HG02884 (cell line): ENCODE results near the gene TCF3.
"Not testable (repeated sequence)": the region's sequence is repeated elsewhere in the genome, so short reads cannot be mapped to it uniquely, and the experiment has no call there.

Experiments
- ATAC-seq: cut with Tn5 transposase; IDR thresholded peaks from one replicate; pipeline ENCODE4 v1.9.1; 2021; ENCODE audit warnings: mild to moderate bottlenecking, moderate library complexity; ENCODE audit not compliant: unreplicated experiment

Gene TCF3

DNA sequence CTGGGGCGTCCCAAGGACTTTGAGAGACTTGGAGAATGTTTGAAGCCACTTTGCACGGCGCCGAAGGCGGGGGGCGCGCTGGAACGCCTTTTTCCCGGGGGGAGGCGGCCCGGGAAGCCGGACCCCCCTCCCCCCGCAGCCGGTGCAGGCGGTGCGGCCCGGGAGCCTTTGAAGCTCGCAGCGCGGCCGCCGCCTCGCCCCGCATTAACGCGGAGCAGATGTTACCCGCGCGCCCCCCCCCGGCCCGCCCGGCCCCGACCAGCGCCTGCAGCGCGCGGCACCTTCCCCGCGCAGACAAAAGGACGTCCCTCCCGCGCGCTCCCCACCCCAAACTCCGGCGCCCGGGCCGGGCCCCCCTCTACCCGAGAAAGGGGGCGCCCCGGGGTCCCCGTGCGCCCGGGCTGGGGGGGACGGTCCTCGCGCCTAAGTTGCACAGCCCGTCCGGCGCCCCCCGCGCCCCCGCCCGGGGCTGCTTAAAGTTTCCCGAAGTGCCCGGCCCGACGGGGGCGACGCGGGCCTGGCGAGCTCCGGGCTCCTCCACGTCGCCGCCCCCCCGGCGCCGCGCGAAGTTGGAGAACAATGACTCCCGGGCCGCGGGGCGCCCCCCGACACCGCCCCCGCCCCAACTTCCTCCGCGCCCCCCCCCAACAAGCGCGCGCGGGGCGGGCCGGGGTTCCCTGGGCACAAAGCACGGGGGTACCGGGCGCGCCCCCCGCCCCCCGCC, 685 bp downstream of the TCF3 start:
- ATAC-seq = no peak

DNA sequence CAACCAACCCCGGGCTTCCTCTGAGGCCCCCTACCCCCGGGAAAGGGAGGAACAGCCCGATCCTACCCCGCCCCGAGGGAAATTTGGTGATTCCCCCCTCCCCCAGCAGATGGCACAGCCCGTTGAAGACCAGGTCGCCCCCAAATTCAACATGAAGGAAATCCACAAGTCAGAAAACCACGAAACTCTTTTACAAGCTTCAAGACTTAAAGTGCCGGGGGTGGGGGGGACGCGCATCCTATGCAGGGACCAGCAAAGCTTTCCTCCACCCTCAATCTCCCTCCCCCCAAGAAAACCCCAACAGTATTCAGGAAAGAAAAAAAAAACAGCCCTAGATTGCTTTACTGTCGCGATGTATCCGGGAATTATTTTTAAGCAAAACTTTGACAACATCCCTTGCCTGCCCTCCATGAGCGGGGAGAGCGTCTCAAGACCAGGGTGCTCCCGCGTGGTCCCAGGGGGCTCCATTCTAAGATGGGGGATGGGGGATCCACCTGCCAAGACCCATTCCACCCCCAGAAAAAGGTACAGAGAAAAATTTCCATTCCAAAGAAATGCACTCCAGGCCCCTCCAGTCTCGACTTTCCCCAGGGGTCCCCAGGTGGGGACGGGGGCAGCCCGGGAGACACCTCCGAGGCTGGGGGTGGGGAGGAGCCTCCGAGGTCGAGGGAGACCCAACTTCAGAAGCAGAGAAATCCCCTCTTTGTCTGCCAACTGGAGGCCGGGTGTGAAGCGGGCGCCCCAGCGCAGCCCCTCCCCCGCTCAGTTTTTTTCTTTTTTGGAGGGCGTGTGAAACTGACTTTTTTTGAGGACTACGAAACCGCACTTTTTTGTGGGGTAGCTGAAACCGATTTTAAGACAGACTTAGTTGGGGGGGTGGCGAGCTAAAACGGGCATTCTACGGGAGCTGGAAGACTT, 1.5 kb downstream of the TCF3 start:
- no peak for ATAC-seq

DNA sequence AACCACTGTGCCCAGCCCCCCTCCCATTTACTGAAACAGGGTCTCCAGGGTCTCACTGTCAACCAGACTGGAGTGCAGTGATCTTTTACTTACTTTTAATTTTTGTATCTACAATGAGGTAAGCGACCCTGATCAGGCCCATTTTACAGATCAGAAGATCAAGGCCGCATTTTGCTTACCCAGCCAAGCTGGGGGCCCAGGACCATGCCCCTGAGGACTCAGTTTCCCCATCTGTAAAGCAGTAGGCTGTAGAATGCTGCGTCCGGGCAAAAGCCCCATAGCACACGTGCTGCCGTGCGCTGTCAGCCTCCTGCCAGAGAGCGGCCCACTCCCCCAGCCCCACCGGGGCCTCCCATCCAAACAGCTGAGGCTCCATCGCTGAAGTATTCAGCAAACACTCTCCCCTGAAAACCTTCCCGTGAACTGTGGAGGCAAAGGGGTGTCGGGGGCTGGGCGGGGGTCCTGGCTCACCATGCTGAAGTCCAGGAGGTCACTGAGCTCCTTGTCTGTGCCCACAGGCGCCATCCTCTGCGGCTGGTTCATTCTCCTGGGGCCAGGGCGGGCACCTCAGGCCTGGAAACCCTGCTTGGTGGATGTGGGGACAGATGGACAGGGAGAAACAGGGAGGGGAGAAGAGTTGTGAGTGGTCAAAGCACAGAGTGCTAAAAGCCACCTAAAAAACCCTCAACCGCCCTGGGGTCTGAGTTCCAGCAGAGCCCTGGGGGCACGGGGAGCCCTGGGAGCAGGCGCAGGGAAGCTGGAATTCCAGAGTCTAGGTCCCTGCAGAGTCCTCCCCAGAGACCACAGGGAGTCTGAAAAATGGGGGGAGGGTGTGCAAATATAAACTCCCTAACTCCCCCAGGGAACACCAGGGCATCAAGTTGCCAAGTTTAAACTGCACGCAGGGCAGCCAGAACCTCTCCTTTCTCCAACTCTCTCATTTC, 2.4 kb downstream of the TCF3 start:
- no peak for ATAC-seq

DNA sequence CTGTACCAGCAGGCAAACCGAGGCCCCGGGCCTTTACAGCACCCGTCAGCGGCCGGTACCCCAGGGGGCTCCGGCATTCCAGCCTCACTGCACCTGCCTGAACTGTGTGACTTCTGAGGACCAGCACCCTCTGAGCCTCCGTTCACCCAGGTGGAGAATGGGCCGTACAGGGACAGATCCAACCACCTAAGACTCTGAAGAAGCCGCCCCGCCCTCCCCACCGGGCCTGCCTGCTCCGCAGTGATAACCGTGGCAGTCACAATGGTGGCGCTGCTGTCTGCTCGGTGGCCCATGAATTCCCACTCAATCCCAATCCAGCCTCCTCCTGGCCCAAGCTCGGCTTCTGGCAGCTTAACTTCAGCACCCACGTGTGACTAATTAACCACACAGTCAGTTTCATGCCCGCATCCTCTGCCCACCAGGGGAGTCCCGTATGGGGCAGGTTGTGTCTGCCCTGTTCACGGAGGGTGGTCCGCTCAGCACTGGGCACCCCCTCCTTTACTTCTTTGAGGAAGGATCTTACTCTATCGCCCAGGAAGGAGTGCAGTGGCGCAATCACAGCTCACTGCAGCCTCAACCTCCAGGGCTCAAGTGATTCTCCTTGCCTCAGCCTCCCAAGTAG, 3.4 kb downstream of the TCF3 start:
- no peak for ATAC-seq

DNA sequence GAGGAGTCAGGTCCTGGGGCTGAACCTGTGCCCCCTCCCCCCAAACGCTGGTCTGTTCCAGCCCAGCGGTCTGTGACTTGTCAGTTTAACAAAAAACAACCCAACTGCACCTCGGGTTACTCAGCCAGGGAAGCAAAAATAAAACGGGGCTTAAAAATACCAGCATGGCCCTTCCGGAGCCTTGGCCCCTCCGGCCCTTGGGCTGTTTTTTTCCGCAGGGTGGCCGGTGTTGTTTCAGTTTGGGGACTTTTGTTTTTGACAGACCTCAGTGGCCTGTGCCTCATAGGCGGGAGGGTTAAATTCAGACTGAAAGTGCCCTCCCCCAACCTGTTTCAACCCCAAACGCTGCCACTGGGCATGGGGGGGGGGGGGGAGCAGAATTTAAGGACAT, 4.0 kb downstream of the TCF3 start:
- ATAC-seq = no peak

DNA sequence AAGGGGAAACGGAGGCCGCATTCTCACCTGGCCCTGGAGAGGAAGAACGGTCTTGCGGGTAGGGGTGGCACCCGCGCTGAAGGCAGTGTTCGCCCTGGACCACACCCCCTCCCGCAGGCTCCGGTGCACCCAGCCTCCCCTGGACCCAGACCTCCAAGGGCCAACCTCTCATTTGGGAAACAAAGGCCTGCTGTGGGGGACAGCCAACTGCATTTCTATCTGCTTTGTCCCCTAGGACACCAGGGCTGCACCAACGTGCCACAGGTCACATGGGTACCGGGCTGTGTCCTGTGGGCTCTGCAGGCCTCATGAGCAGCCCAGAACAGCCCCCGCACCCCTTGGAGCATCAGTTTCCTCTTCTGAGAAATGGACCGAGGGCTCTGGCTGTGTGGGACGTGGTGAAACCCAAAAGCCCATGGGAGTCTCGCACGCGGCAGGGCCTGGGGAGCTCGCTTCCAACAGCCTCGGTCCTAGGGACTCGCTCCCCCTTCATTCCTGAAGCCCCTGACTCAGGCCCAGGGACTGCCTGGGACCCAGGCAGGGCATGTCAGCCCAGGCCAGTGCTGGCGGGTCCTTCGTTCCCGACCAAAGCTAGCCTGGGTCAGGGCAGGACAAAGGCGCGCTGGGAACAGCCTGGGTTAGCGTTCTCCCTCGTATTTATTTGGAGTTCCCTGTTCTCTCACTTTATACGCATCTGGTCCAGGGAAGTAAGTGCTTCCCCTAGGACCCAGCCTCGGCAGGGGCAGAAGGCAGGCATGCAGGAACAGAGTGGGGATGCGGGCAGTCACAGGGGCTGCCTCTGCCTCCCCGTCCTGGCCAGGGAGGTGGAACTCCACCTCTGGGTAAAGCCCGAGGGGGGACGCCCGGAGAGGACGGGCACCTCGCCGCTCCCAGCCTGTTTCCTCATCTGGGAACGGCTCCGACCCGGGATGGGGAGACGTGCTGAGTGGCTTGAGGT, 4.6 kb downstream of the TCF3 start:
- ATAC-seq = no peak

DNA sequence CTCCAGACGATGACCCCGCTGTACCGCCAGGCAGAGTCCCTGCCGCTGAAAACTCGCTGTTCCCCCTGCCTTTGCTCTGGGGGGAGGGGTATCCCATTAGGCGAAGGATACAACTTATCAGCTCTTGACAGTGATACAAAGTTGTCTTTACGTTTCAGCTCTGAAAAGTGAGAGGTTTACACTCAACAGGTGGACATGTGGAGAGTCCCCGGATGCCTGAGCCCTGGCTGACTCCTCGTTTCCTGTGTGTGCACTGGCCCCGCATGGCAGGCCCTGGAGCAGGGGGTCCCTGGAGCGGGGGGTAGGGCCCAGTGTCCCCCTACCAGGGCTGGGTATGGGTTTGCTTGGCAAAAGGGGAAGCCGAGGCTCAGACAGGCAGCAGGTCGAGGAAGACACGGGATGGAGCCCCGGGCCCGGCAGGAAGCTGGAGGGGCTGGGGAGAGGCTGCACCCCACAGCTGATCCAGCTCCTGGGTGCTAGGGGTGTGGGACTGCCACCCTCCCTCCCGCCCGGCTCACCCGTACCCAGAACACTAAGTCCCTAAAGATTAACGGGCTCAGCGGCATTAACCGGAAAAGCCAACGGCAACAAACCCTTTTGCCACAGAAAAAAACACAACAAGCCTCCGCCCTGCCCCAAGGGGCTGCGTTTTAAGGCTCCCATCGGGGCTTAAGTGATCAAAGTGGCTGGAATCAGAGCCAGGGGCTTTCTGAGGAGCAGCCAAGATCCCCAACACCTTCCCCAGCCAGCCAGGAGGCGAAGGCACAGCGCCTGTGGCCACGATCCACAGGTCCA, 5.6 kb downstream of the TCF3 start:
- ATAC-seq = no peak

DNA sequence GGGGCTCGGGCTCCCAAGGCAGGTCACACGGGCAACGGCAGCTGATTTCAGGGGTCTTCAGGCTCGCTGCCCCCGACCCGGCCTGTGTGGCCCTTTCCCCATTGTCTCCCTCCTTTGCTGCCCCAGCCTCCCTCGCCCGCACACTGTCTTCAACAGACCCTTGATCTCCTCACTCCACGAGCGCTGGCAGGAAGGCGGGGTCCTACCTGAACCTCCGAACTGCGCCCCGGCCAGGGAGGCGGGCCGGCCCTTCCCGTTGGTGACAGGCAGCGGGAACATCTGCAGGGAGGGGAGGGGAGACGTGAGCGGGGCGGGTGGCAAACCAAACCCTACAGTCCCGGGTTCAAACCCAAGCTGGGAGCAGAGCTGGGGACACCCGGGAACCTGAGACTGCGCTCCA, 6.3 kb downstream of the TCF3 start:
- ATAC-seq = no peak

DNA sequence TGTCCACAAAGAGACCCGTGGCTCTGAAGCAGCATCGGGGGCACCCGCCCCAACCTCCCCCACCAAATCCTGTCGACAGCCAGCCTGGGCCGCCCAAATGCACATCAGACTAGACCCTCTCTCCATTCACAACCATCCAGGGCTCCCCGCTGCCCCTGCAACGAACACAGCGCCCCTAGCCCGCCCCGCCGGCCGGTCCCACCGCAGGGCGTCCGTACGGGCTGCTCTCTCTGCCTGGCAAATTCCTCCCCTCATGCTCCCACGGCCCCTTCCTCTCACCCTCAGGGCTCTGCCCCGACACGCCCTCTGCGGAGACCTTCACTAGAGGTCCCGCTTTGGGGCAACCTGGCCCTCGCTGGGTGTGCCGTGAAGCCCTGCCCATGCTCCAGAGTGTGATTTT, 7.1 kb downstream of the TCF3 start:
- no peak for ATAC-seq

DNA sequence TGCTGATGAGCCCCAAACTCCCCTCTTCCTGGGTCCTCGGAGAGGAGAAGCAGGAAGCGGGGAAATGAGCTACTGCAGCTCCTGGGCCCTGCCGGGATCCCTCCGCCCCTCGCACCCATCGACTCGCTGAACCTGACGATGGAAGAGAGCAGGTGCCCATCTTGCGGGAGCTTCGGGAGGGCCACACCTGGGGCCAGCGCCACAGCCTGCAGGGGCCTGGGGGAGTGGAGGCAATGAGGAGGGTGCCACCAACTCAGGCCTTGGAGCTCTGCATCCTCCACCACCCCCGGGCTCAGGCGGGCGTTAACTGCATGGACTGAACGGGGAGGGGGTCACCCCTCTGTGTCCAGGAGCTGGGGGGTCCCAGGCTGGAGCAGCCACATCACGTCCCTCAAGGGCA, 8.3 kb downstream of the TCF3 start:
- no peak for ATAC-seq

DNA sequence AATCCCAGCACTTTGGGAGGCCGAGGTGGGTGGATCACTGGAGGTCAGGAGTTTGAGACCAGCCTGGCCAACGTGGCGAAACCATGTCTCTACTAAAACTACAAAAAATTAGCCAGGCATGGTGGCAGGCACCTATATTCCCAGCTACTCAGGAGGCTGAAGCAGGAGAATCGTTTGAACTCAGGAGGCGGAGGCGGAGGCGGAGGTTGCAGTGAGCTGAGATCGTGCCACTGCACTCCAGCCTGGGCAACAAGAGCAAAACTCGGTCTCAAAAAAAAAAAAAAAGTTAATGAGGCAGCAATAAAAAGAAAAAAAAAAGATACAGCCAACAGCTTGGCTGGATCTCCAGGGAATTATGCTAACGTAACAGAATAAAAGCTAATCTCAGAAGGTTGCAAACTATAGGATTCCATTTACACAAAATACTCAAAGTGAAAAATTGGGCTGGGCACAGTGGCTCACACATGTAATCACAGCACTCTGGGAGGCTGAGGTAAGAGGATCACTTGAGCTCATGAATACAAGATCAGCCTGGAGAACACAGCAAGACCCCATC, 11.4 kb downstream of the TCF3 start:
- not testable (repeated sequence) for ATAC-seq

DNA sequence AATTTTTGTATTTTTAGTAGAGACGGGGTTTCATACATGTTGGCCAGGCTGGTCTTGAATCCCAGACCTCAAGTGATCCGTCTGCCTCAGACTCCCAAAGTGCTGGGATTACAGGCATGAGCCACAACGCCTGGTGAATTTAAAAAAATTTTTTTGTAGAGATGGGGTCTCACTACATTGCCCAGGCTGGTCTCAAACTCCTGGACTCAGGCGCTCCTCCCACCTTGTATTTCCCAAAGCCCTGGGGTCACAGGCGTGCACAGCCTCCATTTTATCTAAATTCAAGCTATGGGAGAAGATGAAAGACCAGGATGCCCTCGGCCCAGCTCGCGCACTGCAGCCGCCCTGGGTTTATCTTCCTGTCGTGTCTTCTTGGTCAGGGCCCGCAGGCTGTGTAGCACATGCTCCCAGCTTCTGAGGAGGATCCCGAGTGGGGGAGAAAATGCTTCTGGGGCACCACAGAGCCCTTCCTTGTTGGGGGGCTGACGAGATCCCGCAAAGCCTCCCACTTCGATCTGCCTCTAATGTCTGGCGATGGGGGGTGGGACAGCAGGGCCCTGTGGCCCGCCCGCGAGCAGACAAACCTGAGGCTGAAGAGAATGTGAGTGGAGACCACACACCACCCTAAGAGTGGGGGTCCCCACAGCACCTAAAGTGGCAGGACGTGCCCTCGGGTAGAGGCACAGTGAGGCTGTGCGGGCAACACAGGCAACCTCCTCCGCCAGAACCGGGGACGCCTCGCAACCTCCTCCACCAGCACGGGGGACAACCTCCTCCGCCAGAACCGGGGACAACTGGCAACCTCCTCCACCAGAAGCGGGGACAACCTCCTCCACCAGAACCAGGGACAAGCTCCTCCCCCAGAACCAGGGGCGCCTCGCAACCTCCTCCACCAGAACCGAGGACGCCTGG, 15.8 kb downstream of the TCF3 start:
- ATAC-seq = no peak

DNA sequence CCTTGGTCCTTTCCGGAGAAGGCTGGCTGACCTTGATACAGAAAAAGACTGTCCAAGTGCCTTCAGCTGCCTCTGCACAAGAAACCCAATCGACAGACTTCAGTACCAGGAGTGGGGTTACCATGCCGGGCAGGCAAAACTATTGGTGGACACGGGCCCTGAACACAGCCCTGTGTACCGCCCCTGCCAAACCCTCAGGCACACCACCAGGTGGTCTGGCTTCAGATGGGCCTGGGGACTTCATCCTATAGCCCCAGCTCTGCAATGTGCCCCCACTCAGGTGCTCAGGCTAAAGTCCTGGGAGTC, 17.5 kb downstream of the TCF3 start:
- no peak for ATAC-seq

DNA sequence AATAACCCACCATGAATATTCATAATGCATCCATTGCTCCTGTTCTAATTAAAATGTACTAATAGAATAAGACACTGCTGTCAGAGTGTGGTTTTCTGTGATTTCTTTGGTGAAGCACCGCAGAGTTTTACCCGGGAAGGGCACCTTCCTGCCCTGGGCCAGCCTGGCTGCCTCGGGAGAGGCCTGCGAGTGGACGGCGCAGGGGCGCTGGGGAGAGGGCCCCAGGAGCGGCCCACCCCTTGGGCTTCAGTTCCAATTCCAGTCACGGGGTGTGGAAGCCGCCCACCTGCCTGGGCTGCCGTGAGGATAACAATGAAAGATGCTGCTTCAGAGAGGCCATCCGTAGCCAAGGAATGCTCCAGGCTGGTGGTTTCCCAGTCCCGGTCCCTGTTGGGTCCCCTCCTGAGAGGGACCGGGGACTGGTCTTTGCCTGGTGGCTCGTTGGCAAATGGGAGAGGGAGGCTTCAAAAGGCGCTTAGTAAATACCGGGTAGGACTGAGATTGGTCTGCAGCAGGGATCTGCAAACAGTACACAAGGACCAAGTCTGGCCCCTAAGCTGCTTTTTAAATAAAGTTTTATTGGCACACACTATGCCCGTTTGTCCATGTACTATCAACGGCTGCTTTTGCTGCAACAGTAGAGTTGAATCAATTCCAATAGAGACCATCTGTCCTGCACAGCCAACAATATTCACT, 18.0 kb downstream of the TCF3 start:
- ATAC-seq = no peak

DNA sequence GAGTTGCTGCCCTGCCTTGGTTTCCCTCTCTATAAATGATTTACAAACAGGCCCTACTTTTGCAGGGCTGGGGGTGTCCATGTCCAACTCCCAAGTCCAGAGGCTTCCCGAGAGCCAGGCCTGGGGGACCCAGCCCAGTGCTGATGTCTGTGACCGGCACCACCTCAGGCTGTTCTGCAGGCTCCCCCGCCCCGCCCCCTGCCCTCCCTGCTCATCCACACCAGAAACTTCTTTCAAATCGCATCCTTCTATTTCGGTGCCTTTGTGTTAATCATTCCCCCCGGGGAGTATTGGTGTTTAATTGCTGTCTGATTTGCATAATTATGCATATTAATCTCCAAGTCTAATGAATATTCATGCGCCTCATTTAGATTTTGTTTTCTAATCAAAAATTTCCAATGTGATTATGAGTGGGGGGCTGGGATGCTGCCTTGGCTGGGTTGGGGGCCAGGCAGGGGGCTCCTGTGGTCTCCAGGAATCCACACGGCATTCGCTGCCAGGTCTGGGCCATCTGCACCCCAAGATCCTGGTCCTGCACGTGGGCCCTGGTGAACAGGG, 19.1 kb downstream of the TCF3 start:
- ATAC-seq = no peak

DNA sequence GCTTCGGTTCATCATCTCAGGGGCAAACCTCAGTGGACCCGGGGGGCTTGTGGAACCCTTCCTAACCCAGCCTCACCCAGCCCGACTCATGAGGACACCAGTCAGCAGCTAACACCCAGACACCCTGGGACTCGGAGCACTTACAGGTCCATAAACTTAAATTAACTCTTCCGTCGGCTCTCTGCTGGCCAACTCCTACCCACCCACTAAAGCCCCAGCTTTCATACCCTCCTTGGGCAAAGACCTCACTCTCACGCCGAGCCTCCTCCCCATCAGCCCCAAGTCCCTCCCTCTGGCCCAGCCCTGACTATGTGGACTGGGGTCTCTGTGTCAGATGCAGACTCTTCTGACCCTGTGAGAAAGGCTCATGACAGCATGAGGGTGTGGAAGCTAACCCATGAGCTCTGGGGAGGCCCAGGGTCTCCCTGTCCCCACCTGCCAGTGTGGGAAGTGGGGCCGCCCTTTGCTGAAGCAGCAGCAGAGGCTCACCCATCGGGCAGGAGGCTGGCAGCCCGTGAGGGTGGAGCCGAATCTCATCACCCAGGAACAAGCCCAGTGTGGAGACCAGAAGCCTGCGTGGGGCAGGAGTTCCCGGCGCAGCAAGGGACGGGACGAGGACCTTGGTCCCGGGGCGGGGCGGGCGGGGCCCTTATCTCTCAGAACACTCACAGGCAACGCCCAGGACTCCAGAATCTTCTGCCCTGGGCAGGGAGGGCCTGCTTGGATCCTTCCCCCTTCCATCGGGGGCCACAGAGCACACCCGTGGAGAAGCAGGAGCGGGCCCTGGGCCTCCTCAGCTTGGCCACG, 19.8 kb downstream of the TCF3 start:
- no peak for ATAC-seq
